ENCODE data around the gene COG6.

DNA sequence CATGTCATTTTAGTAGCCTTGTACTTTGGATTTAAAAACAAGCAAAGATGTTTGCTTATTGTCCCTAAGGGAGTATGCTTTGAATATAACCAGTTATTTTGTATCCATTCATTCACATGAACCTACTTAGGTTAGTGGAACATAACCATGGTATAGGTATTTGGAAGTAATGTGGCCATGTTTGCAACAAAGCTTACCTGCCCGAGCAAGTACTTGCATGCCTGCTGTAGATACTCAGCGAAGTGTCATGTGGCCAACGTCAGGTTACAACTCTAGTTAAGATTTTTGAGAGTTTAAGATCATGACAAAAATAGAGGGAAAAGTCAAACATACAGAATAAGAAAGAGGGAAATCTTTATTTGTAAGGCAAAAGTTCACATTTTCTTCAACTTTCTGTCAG, 57.2 kb downstream of the COG6 start:
- TF ChIP-seq, protein P1, sequence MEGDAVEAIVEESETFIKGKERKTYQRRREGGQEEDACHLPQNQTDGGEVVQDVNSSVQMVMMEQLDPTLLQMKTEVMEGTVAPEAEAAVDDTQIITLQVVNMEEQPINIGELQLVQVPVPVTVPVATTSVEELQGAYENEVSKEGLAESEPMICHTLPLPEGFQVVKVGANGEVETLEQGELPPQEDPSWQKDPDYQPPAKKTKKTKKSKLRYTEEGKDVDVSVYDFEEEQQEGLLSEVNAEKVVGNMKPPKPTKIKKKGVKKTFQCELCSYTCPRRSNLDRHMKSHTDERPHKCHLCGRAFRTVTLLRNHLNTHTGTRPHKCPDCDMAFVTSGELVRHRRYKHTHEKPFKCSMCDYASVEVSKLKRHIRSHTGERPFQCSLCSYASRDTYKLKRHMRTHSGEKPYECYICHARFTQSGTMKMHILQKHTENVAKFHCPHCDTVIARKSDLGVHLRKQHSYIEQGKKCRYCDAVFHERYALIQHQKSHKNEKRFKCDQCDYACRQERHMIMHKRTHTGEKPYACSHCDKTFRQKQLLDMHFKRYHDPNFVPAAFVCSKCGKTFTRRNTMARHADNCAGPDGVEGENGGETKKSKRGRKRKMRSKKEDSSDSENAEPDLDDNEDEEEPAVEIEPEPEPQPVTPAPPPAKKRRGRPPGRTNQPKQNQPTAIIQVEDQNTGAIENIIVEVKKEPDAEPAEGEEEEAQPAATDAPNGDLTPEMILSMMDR (IDR thresholded peaks at IDR 0.05) = no peak
- TF ChIP-seq POLR2A (IDR thresholded peaks at IDR 0.05; ENCODE audit: low read depth) (no peak), POLR2AphosphoS5 (IDR thresholded peaks at IDR 0.05) (no peak)

All from esophagus muscularis mucosa (tissue), 3 donors.